Tibial nerve (tissue), 3 donors: ENCODE results near the gene SALL1.

Experiments
- POLR2A ChIP-seq, 2 donors: fragments of 450-650 bp; IDR thresholded peaks; one replicate each; pipeline ENCODE4 v1.6.1; 2017; ENCODE audit warnings: antibody characterized with exemption in 2 of 2, mild to moderate bottlenecking in 2 of 2, moderate library complexity in 2 of 2
- TF ChIP-seq, protein P1 (sequence below), 5 experiments: fragments of 200-600 bp in 3 of 5; fragments of 450-650 bp in 2 of 5; sonication (generic) in 3 of 5; IDR thresholded peaks; one replicate each; pipeline ENCODE4 v1.5.1; 2016 to 2019; ENCODE audit warnings: antibody characterized with exemption in 5 of 5, mild to moderate bottlenecking in 3 of 5, moderate library complexity in 2 of 5

DNA sequence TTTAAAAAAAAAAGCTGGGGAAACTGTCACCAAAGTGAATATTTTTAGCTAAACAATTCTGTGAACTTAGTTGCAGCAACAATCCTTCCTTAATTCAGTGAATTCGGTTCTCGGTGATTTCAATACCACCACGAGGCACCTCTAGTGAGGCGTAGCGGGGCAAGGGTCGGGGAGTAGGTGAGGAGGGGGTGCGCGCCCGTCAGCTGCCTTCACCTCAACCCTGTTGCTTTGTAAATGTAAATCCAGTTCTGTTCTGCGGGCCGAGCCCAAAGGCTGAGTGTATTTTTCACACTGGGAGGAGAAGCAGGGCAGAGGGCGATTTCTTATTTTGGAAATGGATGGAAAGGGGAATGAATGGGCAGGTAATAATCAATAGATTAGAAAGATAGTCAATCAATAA is 17.4 kb downstream of the SALL1 start:
- TF ChIP-seq POLR2A (IDR thresholded peaks at IDR 0.05), result no peak
- TF ChIP-seq, protein P1, sequence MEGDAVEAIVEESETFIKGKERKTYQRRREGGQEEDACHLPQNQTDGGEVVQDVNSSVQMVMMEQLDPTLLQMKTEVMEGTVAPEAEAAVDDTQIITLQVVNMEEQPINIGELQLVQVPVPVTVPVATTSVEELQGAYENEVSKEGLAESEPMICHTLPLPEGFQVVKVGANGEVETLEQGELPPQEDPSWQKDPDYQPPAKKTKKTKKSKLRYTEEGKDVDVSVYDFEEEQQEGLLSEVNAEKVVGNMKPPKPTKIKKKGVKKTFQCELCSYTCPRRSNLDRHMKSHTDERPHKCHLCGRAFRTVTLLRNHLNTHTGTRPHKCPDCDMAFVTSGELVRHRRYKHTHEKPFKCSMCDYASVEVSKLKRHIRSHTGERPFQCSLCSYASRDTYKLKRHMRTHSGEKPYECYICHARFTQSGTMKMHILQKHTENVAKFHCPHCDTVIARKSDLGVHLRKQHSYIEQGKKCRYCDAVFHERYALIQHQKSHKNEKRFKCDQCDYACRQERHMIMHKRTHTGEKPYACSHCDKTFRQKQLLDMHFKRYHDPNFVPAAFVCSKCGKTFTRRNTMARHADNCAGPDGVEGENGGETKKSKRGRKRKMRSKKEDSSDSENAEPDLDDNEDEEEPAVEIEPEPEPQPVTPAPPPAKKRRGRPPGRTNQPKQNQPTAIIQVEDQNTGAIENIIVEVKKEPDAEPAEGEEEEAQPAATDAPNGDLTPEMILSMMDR (IDR thresholded peaks at IDR 0.05), result no peak
